Skin of body (tissue), 2 donors: ENCODE measurements around the gene NFILZ. TPM values are rescaled to one million over a fixed set of nuclear protein-coding genes. Genes with fewer than 3 reads are reported as not detected.
A peak's percentile ranks its signal among the peaks of the same experiment; 100 is the strongest.
"Not testable (repeated sequence)": the region's sequence is repeated elsewhere in the genome, so short reads cannot be mapped to it uniquely, and the experiment has no call there.

ENCODE experiments used
- DNase-seq: peaks from one replicate; lab custom pipeline; 2025; lab: John Stamatoyannopoulos, UW
- total RNA-seq: library from RNA; depleted of rRNA; stranded (reverse); fragments of >200 nt; gene quantifications from one replicate; pipeline ENCODE4 v1.2.3, GENCODE V29; 2014

NFILZ gene
- total RNA-seq, 1 donor from 2014 or later, result not detected

DNA sequence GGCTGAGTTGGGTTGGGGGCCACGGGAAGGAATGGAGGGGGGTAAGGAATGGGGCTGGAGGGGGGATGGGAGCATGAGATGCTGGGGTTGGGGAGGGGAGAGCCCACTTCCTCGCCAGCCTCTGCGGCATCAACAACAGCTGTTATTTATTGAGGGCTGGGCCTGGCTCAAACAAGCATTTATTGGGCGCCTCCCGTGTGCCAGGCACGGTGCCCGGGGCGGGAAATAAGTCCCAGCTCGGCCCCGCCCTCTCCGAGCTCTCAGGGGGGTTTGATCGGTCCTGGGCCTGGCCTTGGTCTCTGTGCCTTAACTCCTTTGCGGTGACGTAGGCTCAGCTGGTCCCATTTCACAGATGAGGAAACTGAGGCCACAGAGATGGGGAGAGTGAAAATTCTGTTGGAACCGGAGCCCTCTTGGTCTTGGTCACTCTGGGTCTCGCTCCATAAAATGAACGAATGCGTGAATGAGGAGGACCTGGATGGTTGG lies 19.0 kb upstream of the NFILZ start:
- DNase-seq, result peak; percentile 56

GRCh38 chr19:8611877-8612806 lies 18.3 kb upstream of the NFILZ start:
- peak; percentile 56 for DNase-seq

GRCh38 chr19:8612807-8613171 lies 17.6 kb upstream of the NFILZ start:
- DNase-seq, result no peak

GRCh38 chr19:8614455-8614854 lies 16.0 kb upstream of the NFILZ start:
- DNase-seq, result no peak

- no peak for DNase-seq
These were observed 15.4 kb upstream of the NFILZ start for GRCh38 chr19:8615024-8615423.

DNA sequence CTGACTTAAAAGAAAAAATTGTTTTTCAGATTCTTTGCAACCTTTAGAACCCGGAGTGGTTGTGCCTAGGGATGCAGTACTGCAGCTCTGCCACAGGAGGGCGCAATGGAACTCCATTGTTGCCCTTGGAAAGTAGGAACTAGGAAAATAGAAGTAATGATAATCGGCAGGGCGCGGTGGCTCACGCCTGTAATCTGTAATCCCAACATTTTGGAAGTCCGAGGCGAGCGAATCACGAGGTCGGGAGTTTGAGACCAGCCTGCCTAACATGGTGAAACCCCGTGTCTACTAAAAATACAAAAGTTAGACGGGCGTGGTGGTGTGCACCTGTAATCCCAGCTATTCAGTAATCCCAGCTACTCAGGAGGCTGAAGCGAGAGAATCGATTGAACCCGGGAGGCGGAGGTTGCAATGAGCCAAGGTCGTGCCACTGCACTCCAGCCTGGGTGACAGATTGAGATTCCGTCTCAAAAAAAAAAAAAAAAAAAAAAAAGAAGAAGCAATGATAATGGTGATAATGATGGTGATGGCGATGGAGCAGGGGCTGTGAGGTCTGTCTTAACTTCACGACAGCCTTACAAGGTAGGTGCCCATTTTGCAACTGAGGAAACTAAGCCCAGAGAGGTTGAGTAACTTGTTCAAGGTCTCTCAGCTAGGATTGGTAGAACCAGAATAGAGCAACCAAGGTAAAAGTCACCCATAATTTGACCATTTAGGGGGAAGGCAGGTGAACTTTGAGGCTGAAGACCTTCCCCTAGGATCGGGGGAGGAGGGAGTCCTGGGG lies 14.4 kb upstream of the NFILZ start:
- DNase-seq, result peak; percentile 32

DNA sequence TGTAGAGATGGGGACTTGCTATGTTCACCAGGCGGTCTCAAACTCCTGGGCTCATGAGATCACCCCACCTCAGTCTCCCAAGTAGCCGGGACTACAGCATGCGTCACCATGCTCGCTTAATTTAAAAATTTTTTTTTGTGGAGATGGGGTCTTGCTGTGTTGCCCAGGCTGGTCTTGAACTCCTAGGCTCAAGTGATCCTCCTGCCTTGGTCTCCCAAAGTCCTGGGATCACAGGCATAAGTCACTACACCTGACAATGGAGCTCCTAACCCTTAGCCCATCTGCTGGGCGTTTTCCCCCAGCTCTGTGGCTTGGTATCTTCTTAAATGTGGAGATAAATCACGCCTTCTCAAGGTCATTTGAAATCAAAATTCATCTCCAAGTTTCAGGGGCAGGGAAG lies 13.6 kb upstream of the NFILZ start:
- no peak for DNase-seq

DNA sequence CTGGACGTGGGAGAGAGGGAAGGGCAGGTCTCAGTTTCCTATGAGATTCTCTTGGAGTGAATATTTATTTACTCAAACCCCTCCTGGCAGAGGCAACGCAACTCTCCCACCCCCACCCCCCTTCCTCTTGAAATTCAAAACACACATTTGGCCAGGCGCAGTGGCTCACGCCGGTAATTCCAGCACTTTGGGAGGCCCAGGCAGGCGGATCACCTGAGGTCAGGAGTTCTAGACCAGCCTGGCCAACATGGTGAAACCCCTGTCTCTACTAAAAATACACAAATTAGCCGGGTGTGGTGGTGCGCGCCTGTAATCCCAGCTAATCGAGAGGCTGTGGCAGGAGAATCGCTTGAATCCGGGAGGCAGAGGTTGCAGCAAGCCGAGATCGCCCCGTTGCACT lies 13.1 kb upstream of the NFILZ start:
- not testable (repeated sequence) for DNase-seq

DNA sequence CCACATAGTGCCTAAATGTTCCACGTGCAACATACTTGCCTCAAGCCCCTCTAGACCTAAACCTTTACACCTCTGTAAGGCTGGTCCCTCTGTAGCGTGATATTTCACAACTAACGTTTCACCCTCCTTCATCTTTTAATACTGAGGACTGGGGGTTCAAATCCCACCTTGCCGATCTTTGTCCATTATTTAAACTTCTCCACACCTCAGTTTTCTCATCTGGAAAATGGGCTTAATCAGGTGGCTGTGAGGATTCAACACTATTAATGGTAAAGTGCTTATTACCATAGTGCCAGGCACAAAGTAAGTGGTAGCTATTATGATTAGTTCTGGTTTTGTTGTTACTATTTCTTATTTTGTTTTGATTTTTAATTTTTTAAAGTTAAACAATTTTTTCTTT lies 12.4 kb upstream of the NFILZ start:
- no peak for DNase-seq

GRCh38 chr19:8618751-8619150 lies 11.7 kb upstream of the NFILZ start:
- DNase-seq, result no peak

GRCh38 chr19:8622886-8623285 lies 7.5 kb upstream of the NFILZ start:
- not testable (repeated sequence) for DNase-seq

DNA sequence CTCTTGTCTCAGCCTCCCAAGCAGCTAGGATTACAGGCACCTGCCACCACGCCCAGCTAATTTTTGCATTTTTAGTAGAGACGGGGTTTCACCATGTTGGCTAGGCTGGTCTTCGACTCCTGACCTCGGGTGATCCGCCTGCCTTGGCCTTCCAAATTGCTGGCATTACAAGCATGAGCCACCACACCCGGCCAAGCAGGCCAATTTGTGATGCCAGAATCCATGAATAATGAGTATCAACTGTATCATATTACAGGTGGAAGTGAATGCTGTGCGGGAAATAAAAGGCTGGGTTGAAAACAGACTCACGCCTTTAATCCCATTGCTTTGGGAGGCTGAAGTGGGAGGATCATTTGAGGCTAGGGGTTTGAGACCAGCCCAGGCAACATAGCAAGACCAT lies 3.6 kb upstream of the NFILZ start:
- no peak for DNase-seq

- DNase-seq, result no peak
These were observed 1.2 kb upstream of the NFILZ start for GRCh38 chr19:8629184-8629583.

GRCh38 chr19:8630796-8631424 lies 477 bp downstream of the NFILZ start:
- DNase-seq, result no peak

GRCh38 chr19:8631425-8631819 lies 989 bp downstream of the NFILZ start:
- no peak for DNase-seq

GRCh38 chr19:8635422-8635821 lies 5.0 kb downstream of the NFILZ start:
- DNase-seq, result no peak

- DNase-seq, result not testable (repeated sequence)
These were observed 6.6 kb downstream of the NFILZ start for GRCh38 chr19:8637070-8637469.

GRCh38 chr19:8638078-8638619 lies 7.7 kb downstream of the NFILZ start:
- DNase-seq, result no peak

GRCh38 chr19:8639821-8640401 lies 9.5 kb downstream of the NFILZ start:
- no peak for DNase-seq

DNA sequence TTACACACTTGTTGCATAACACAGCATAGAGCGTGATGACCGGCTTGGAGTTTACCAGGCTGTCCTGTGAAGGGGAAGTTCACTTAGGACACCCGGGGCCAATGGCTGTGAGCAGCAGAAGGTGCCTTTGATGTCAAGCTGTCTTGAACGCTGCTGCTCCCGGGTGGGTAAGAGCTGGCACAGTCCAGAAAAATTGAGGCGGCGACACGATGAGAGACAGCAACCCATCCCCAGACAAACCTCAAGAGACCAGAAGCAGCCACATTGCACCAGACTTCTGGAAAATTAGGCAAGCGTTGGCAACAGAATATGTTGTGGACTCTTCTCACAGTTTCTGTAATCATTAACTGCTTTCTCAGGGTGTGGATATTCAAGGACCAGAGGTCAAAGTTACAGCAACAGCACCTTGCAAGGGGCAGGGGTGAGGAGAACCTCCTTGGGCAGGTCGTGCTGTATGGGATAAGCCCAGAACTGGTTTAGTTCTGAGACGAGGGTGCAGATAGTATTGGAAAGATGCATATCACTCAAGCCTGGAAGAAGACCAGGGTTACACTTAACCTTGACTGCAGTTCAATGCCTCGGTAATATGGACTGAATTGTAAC lies 10.1 kb downstream of the NFILZ start:
- no peak for DNase-seq
